ENCODE data around the gene SPTA1.

DNA sequence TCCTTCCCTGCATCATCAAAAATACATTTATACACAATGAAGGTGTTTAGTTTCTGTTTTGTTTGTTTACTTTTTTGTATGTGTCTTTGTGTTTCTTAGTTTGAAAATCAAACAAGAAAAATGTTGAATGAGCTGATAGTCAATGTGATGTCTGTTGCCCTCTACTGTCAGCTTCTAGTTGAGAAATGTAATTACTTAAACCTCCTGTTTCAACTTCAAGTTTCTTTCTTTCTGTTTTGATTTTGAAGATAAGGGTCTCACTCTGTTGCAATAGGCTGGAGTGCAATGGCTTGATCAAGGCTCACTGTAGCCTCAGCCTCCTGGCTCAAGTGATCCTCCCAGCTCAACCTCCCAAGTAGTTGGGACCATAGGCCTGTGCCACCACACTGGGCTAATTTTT is 37.5 kb downstream of the SPTA1 start:
- no peak for TF ChIP-seq POLR2A (IDR thresholded peaks at IDR 0.05; ENCODE audit: low read depth, low read length)
- no peak for TF ChIP-seq TAF1 (IDR thresholded peaks at IDR 0.05; ENCODE audit: borderline replicate concordance, low read depth, low read length)

All from GM12892 (cell line).